SH-SY5Y (cell line): ENCODE measurements around the gene GPRC5B.

Source experiments
- GATA2 ChIP-seq: IDR thresholded peaks from 2 replicates; pipeline ENCODE4 v1.6.1; 2011; ENCODE audit warnings: mild to moderate bottlenecking, low read depth, low read length
- GATA3 ChIP-seq: IDR thresholded peaks from 2 replicates; pipeline ENCODE4 v1.6.1; 2011; ENCODE audit warnings: low read depth, mild to moderate bottlenecking, low read length, moderate library complexity

- TF ChIP-seq GATA2 (no peak), GATA3 (no peak)
Observed at GRCh38 chr16:19833581-19833980, 51.1 kb downstream of the GPRC5B start.
